NCI-H2227 (cell line): ENCODE data around the gene BGN.

Experiments
- DNase-seq: peaks from one replicate; lab custom pipeline; 2025; ENCODE audit not compliant: unreplicated experiment; lab: John Stamatoyannopoulos, UW

The BGN gene

GRCh38 chrX:153525451-153525850 lies 30.7 kb downstream of the BGN start:
- DNase-seq: no peak

- DNase-seq: peak; percentile 19
Measured at GRCh38 chrX:153526042-153526441, 31.3 kb downstream of the BGN start.

GRCh38 chrX:153526801-153527200 lies 32.0 kb downstream of the BGN start:
- DNase-seq: no peak

GRCh38 chrX:153527208-153527607 lies 32.4 kb downstream of the BGN start:
- DNase-seq: peak; percentile 38

- DNase-seq: peak; percentile 32
Measured at GRCh38 chrX:153530411-153531129, 35.8 kb downstream of the BGN start.

GRCh38 chrX:153533091-153533490 lies 38.3 kb downstream of the BGN start:
- no peak for DNase-seq

- DNase-seq: no peak
Measured at GRCh38 chrX:153537080-153537479, 42.3 kb downstream of the BGN start.

- DNase-seq: peak; percentile 72
Measured at GRCh38 chrX:153537526-153538295, 42.9 kb downstream of the BGN start.

- no peak for DNase-seq
Measured at GRCh38 chrX:153538424-153538823, 43.6 kb downstream of the BGN start.

- DNase-seq: peak; percentile 77
Measured at GRCh38 chrX:153539171-153539978, 44.6 kb downstream of the BGN start.

- DNase-seq: no peak
Measured at GRCh38 chrX:153539979-153540358, 45.2 kb downstream of the BGN start.

GRCh38 chrX:153544727-153545126 lies 49.9 kb downstream of the BGN start:
- DNase-seq: no peak

- DNase-seq: no peak
Measured at GRCh38 chrX:153546386-153546785, 51.6 kb downstream of the BGN start.

- DNase-seq: no peak
Measured at GRCh38 chrX:153547195-153547594, 52.4 kb downstream of the BGN start.

- DNase-seq: no peak
Measured at GRCh38 chrX:153549231-153549630, 54.5 kb downstream of the BGN start.

- no peak for DNase-seq
Measured at GRCh38 chrX:153549807-153550206, 55.0 kb downstream of the BGN start.

- no peak for DNase-seq
Measured at GRCh38 chrX:153551135-153551534, 56.4 kb downstream of the BGN start.

GRCh38 chrX:153554519-153555167 lies 59.9 kb downstream of the BGN start:
- peak; percentile 60 for DNase-seq

GRCh38 chrX:153556767-153557166 lies 62.0 kb downstream of the BGN start:
- no peak for DNase-seq

- no peak for DNase-seq
Measured at GRCh38 chrX:153557618-153558355, 63.0 kb downstream of the BGN start.
